ENCODE results near the gene SH3BP1.

DNA sequence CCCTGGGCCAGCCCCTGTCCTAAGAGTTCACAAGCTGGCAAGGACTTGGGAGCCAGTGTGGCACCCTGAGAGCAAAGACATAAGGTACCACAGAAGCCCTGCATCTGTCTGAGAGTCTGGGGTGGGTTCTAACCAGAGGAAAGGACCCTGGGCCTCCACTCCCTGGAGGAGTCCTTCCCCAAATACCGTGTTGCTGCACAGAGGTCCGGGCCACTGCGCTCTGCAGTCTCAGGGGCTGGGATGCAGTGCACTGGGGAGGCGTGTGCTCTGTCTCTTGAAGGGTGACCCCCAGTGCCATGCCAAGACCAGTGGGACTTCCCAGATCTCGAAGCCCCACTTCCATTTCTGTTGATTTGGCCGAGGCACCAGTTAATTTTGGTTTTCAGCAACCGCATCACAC, 4.3 kb upstream of the SH3BP1 start:
- TF ChIP-seq, protein P1, sequence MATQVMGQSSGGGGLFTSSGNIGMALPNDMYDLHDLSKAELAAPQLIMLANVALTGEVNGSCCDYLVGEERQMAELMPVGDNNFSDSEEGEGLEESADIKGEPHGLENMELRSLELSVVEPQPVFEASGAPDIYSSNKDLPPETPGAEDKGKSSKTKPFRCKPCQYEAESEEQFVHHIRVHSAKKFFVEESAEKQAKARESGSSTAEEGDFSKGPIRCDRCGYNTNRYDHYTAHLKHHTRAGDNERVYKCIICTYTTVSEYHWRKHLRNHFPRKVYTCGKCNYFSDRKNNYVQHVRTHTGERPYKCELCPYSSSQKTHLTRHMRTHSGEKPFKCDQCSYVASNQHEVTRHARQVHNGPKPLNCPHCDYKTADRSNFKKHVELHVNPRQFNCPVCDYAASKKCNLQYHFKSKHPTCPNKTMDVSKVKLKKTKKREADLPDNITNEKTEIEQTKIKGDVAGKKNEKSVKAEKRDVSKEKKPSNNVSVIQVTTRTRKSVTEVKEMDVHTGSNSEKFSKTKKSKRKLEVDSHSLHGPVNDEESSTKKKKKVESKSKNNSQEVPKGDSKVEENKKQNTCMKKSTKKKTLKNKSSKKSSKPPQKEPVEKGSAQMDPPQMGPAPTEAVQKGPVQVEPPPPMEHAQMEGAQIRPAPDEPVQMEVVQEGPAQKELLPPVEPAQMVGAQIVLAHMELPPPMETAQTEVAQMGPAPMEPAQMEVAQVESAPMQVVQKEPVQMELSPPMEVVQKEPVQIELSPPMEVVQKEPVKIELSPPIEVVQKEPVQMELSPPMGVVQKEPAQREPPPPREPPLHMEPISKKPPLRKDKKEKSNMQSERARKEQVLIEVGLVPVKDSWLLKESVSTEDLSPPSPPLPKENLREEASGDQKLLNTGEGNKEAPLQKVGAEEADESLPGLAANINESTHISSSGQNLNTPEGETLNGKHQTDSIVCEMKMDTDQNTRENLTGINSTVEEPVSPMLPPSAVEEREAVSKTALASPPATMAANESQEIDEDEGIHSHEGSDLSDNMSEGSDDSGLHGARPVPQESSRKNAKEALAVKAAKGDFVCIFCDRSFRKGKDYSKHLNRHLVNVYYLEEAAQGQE (IDR thresholded peaks at IDR 0.05; ENCODE audit: borderline replicate concordance) = no peak
- TF ChIP-seq EP300 (conservative IDR thresholded peaks at IDR 0.05; ENCODE audit: poor library complexity, severe bottlenecking) = no peak
- TF ChIP-seq, protein P2, sequence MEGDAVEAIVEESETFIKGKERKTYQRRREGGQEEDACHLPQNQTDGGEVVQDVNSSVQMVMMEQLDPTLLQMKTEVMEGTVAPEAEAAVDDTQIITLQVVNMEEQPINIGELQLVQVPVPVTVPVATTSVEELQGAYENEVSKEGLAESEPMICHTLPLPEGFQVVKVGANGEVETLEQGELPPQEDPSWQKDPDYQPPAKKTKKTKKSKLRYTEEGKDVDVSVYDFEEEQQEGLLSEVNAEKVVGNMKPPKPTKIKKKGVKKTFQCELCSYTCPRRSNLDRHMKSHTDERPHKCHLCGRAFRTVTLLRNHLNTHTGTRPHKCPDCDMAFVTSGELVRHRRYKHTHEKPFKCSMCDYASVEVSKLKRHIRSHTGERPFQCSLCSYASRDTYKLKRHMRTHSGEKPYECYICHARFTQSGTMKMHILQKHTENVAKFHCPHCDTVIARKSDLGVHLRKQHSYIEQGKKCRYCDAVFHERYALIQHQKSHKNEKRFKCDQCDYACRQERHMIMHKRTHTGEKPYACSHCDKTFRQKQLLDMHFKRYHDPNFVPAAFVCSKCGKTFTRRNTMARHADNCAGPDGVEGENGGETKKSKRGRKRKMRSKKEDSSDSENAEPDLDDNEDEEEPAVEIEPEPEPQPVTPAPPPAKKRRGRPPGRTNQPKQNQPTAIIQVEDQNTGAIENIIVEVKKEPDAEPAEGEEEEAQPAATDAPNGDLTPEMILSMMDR (IDR thresholded peaks at IDR 0.05; ENCODE audit: poor library complexity, severe bottlenecking) = no peak

Measured in neural cell (in vitro differentiated cells).